ENCODE data around the gene PARD3B. TPM values are rescaled to one million over a fixed set of nuclear protein-coding genes. Genes with fewer than 3 reads are reported as not detected.

Gene PARD3B
- total and polyA plus RNA-seq, 2 of the 8 experiments (the other 6 are each of a cell fraction or from before 2014, with no cell fraction given), result 1.2 to 5.7 TPM

GRCh38 chr2:205089958-205090357 lies 544.7 kb downstream of the PARD3B start (continued):
- TF ChIP-seq E2F6 (IDR thresholded peaks at IDR 0.05) (no peak), PHF8 (conservative IDR thresholded peaks at IDR 0.05; ENCODE audit: low read depth, low read length) (no peak), CHD2 (IDR thresholded peaks at IDR 0.05; ENCODE audit: low read length) (no peak), HDAC6 (IDR thresholded peaks at IDR 0.05; ENCODE audit: low read depth, low read length) (no peak), TEAD4 (IDR thresholded peaks at IDR 0.05; ENCODE audit: low read depth, low read length) (no peak), HDAC2 (IDR thresholded peaks at IDR 0.05; ENCODE audit: borderline replicate concordance in 1 of 2, low read depth in 2 of 2, low read length in 2 of 2) (no peak)

Data from H1 (cell line).